DOHH2 (cell line): ENCODE results near the gene VANGL1.

Experiments used
- CTCF ChIP-seq: fragments of 200-600 bp; sonication (generic); IDR thresholded peaks from one replicate; pipeline ENCODE4 v1.5.1; 2014; ENCODE audit warnings: antibody characterized with exemption, mild to moderate bottlenecking, low read depth, low read length; ENCODE audit not compliant: poor library complexity, severe bottlenecking
- EZH2phosphoT487 ChIP-seq: fragments of 200-600 bp; sonication (generic); IDR thresholded peaks from 2 replicates; pipeline ENCODE4 v1.6.1; 2017; ENCODE audit warnings: borderline replicate concordance, mild to moderate bottlenecking, antibody characterized with exemption, low read length, moderate library complexity, mixed read lengths

- TF ChIP-seq CTCF (no peak), EZH2phosphoT487 (no peak)
Measured at GRCh38 chr1:115669002-115669673, 27.4 kb downstream of the VANGL1 start.
